OCI-LY7 (cell line): Measurements from ENCODE around the gene SPRY4. TPM values are rescaled to one million over a fixed set of nuclear protein-coding genes. Genes with fewer than 3 reads are reported as not detected.

ENCODE experiments used
- BruUV-seq: library from RNA; stranded (reverse); fragments of 400-500 nt; replicated peaks from 2 replicates; lab custom pipeline; 2021; lab: Mats Ljungman, UMichigan
- CTCF ChIA-PET: fragments of 300-600 bp; sonication (Branson Sonifier 250); formaldehyde crosslinking; loops from one replicate; lab custom pipeline; 2022; ENCODE audit warnings: antibody characterized with exemption; ENCODE audit not compliant: unreplicated experiment; lab: Charles Lee
- POLR2A ChIA-PET: fragments of 300-600 bp; sonication (Branson Sonifier 250); formaldehyde crosslinking; loops from one replicate; lab custom pipeline; 2022; ENCODE audit warnings: antibody characterized with exemption; lab: Charles Lee
- DNase-seq: peaks from one replicate; pipeline ENCODE4 v3.0.0-alpha.2; 2015; ENCODE audit warnings: low spot score
- H2AFZ ChIP-seq: fragments of 200-600 bp; sonication (generic), shearing (Covaris generic); 2 replicates; pipeline ENCODE4 v1.6.1; 2014; ENCODE audit warnings: mild to moderate bottlenecking, antibody characterized with exemption, low read length, moderate library complexity
- H3K27ac ChIP-seq: fragments of 200-600 bp; sonication (generic); 2 replicates; pipeline ENCODE4 v1.5.1; 2014; ENCODE audit warnings: mixed run types, low read depth, mild to moderate bottlenecking, moderate library complexity, low read length, inconsistent platforms; ENCODE audit not compliant: poor library complexity, severe bottlenecking
- H3K36me3 ChIP-seq: fragments of 200-600 bp; sonication (generic); 2 replicates; pipeline ENCODE4 v1.6.1; 2014; ENCODE audit warnings: mild to moderate bottlenecking, antibody characterized with exemption, low read length, moderate library complexity, mixed read lengths; ENCODE audit not compliant: insufficient read depth
- H3K4me1 ChIP-seq: fragments of 200-600 bp; sonication (generic); 2 replicates; pipeline ENCODE4 v1.5.1; 2014; ENCODE audit warnings: mild to moderate bottlenecking, low read length; ENCODE audit not compliant: insufficient read depth, poor library complexity, severe bottlenecking
- H3K4me2 ChIP-seq: fragments of 200-600 bp; sonication (generic); 2 replicates; pipeline ENCODE4 v1.6.1; 2014; ENCODE audit warnings: mild to moderate bottlenecking, low read length
- H3K4me3 ChIP-seq: fragments of 200-600 bp; sonication (generic); 2 replicates; pipeline ENCODE4 v1.5.1; 2014; ENCODE audit warnings: mild to moderate bottlenecking, low read depth, low read length; ENCODE audit not compliant: poor library complexity, severe bottlenecking
- H3K79me2 ChIP-seq: fragments of 200-600 bp; sonication (generic); 2 replicates; pipeline ENCODE4 v1.6.1; 2016; ENCODE audit warnings: low read depth, mild to moderate bottlenecking, low read length, moderate library complexity, mixed read lengths; ENCODE audit not compliant: insufficient read depth
- H3K9me2 ChIP-seq: fragments of 200-600 bp; sonication (generic); 2 replicates; pipeline ENCODE4 v1.6.1; 2016; ENCODE audit warnings: mild to moderate bottlenecking, low read length, mixed read lengths; ENCODE audit not compliant: insufficient read depth
- H3K9me3 ChIP-seq: fragments of 200-600 bp; sonication (generic); 2 replicates; pipeline ENCODE4 v1.6.1; 2014; ENCODE audit warnings: mild to moderate bottlenecking, mixed run types, low read length, mixed read lengths
- H4K20me1 ChIP-seq: fragments of 200-600 bp; sonication (generic); 2 replicates; pipeline ENCODE4 v1.6.1; 2014; ENCODE audit warnings: mild to moderate bottlenecking, antibody characterized with exemption, low read length, moderate library complexity, mixed read lengths; ENCODE audit not compliant: insufficient read depth
- EZH2phosphoT487 ChIP-seq: fragments of 200-600 bp; sonication (generic); IDR thresholded peaks from 2 replicates; pipeline ENCODE4 v1.6.1; 2018; ENCODE audit warnings: low read depth, borderline replicate concordance, mild to moderate bottlenecking, mixed run types, antibody characterized with exemption, low read length, moderate library complexity, mixed read lengths
- intact Hi-C: fragments of 100-400 bp; cut with micrococcal nuclease; formaldehyde crosslinking; loops from one replicate; pipeline ENCODE4 v1.10.0; 2022; ENCODE audit not compliant: unreplicated experiment
- total RNA-seq, 2 experiments: library from RNA; depleted of rRNA in 1 of 2; stranded (reverse); fragments of >200 nt in 1 of 2; shearing (Covaris generic) in 1 of 2; gene quantifications; 2 replicates each; pipeline ENCODE4 v1.2.3, GENCODE V29; 2014 to 2022
- TF ChIP-seq, protein P1 (sequence below): fragments of 200-600 bp; sonication (generic); conservative IDR thresholded peaks from 2 replicates; pipeline ENCODE4 v1.5.1; 2014; ENCODE audit warnings: mild to moderate bottlenecking, antibody characterized with exemption, low read length, moderate library complexity, mixed read lengths

The SPRY4 gene
- total RNA-seq, 2 experiments from 2014 or later, result not detected

DNA sequence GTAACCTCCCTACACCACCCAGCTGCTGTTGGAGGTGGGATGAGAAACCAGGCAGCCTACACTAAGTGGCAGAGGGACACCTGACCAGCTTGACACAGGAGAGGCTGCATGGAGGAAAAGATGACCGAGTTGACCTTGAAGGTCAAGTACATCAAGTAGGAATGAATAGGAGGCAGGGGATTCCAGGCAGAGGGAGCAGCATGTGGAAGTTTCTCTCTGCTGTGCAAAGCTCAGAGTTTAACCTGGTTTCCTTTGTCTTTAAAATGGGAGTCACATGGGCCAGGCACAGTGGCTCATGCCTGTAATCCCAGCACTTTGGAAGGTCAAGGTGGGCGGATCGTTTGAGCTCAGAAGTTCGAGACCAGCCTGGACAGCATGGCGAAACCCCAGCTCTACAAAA, 32.6 kb downstream of the SPRY4 start:
- no peak for TF ChIP-seq EZH2phosphoT487
- TF ChIP-seq, protein P1, sequence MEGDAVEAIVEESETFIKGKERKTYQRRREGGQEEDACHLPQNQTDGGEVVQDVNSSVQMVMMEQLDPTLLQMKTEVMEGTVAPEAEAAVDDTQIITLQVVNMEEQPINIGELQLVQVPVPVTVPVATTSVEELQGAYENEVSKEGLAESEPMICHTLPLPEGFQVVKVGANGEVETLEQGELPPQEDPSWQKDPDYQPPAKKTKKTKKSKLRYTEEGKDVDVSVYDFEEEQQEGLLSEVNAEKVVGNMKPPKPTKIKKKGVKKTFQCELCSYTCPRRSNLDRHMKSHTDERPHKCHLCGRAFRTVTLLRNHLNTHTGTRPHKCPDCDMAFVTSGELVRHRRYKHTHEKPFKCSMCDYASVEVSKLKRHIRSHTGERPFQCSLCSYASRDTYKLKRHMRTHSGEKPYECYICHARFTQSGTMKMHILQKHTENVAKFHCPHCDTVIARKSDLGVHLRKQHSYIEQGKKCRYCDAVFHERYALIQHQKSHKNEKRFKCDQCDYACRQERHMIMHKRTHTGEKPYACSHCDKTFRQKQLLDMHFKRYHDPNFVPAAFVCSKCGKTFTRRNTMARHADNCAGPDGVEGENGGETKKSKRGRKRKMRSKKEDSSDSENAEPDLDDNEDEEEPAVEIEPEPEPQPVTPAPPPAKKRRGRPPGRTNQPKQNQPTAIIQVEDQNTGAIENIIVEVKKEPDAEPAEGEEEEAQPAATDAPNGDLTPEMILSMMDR, result no peak
- CTCF ChIA-PET, result no interaction called here
- H3K79me2 ChIP-seq, result no peaks in the 10 kb centered on the region
- no peaks in the 10 kb centered on the region for H4K20me1 ChIP-seq
- no peak overlapping the region for H3K4me3 ChIP-seq
- H3K4me2 ChIP-seq, result no peak overlapping the region
- no peaks in the 10 kb centered on the region for H3K9me3 ChIP-seq
- H2AFZ ChIP-seq, result no peak overlapping the region
- no peaks in the 10 kb centered on the region for H3K9me2 ChIP-seq
- no peaks in the 10 kb centered on the region for H3K4me1 ChIP-seq
- intact Hi-C loops, result no loop called here
- no TSS peak for BruUV-seq
- no peak overlapping the region for H3K27ac ChIP-seq
- no peaks in the 10 kb centered on the region for H3K36me3 ChIP-seq
- POLR2A ChIA-PET, result no interaction called here
- no peak for DNase-seq

DNA sequence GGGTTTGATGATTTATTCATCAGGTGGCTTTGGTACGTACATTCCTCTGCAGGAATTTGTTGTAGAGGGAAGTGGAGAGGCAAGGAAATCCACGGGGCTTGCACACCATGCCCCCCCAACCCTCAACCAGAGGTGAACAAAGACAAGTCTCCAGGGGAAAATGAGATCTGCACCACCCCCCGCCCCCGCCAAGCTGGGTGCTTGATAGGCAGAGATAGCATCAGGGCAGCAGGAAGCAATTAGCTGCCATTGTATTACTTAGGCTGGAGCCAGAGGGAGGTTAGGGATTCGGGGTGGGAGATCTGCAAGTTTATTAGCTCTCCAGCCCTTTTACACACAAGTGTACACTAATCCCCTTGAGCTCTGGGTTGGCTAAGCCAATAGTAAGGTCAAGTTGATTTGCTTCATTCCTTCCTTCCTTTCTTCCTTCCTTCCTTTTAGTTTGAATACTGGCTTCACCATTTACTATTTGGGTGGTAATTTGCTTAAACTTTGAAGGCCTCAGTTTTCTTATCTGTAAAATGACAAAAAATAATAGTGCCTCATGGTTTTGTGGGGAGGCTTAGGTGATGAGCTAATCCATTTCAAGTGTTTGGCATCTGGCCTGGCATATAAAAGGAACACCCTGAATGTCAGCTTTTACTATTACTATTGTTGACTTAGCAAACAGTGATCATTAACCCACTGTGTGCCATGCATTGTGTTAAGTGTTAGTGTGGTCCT, 34.1 kb downstream of the SPRY4 start:
- Histone ChIP-seq H3K4me3 (no peak overlapping the region), H3K9me2 (no peaks in the 10 kb centered on the region), H3K36me3 (no peaks in the 10 kb centered on the region), H3K27ac (no peak overlapping the region), H3K4me2 (no peak overlapping the region), H2AFZ (no peak overlapping the region), H3K4me1 (no peaks in the 10 kb centered on the region), H3K9me3 (no peaks in the 10 kb centered on the region), H3K79me2 (no peaks in the 10 kb centered on the region), H4K20me1 (no peaks in the 10 kb centered on the region)
- no peak for TF ChIP-seq EZH2phosphoT487
- TF ChIP-seq, protein P1, result no peak
- no peak for DNase-seq
- ChIA-PET POLR2A (no interaction called here), CTCF (no interaction called here)
- BruUV-seq, result no TSS peak
- intact Hi-C loops, result no loop called here
